IMR-90 (cell line): Measurements from ENCODE around the gene MGAT3. TPM values are rescaled to one million over a fixed set of nuclear protein-coding genes. Genes with fewer than 3 reads are reported as not detected.

Experiments
- ATAC-seq: fragments of 200-7000 bp; cut with Tn5 transposase; 2 replicates; pipeline ENCODE4 v1.9.1; 2020; ENCODE audit warnings: low read depth, mild to moderate bottlenecking, moderate library complexity
- BruUV-seq: library from RNA; stranded (reverse); fragments of 400-500 nt; replicated peaks from 2 replicates; lab custom pipeline; 2021; lab: Mats Ljungman, UMichigan
- CTCF ChIA-PET: fragments of 300-600 bp; formaldehyde crosslinking; extraction: SDS; loops from one replicate; lab custom pipeline; 2021; ENCODE audit warnings: antibody characterized with exemption; lab: Yijun Ruan, JAX
- POLR2A ChIA-PET: fragments of 300-600 bp; sonication (Branson Sonifier 250); formaldehyde crosslinking; loops from one replicate; lab custom pipeline; 2022; ENCODE audit warnings: antibody characterized with exemption; ENCODE audit not compliant: unreplicated experiment; lab: Charles Lee
- DNase-seq: peaks from one replicate; pipeline ENCODE4 v3.0.0; 2013
- H2AFZ ChIP-seq: replicated peaks from 2 replicates; pipeline ENCODE3; 2013; ENCODE audit warnings: low read length, mild to moderate bottlenecking; ENCODE audit not compliant: poor library complexity
- H2AK5ac ChIP-seq: 2 replicates; pipeline ENCODE4 v1.6.1; 2013; ENCODE audit warnings: low read depth, low read length, inconsistent platforms
- H2AK9ac ChIP-seq: replicated peaks from 2 replicates; pipeline ENCODE3; 2013; ENCODE audit warnings: mild to moderate bottlenecking, low read depth, low read length, moderate library complexity; ENCODE audit not compliant: poor library complexity
- H2BK120ac ChIP-seq: 2 replicates; pipeline ENCODE4 v1.6.1; 2013; ENCODE audit warnings: low read depth, low read length, inconsistent platforms
- H2BK15ac ChIP-seq: 3 replicates; pipeline ENCODE4 v1.6.1; 2013; ENCODE audit warnings: low read depth, low read length, inconsistent platforms
- H2BK20ac ChIP-seq: 2 replicates; pipeline ENCODE4 v1.6.1; 2013; ENCODE audit warnings: low read depth, mild to moderate bottlenecking, inconsistent platforms, low read length, moderate library complexity
- H2BK5ac ChIP-seq: 2 replicates; pipeline ENCODE4 v1.6.1; 2013; ENCODE audit warnings: mild to moderate bottlenecking, low read depth, low read length, inconsistent platforms; ENCODE audit not compliant: poor library complexity, severe bottlenecking
- H3K14ac ChIP-seq: replicated peaks from 2 replicates; pipeline ENCODE4 v1.6.1; 2013; ENCODE audit warnings: low read depth, low read length, inconsistent platforms
- H3K18ac ChIP-seq: 2 replicates; pipeline ENCODE4 v1.6.1; 2013; ENCODE audit warnings: low read depth, low read length, control low read depth
- H3K23ac ChIP-seq: 2 replicates; pipeline ENCODE4 v1.6.1; 2013; ENCODE audit warnings: low read depth, low read length, inconsistent platforms
- H3K27ac ChIP-seq: 2 replicates; pipeline ENCODE4 v1.5.1; 2013; ENCODE audit warnings: mild to moderate bottlenecking, control low read depth, low read length; ENCODE audit not compliant: insufficient read depth
- H3K27me3 ChIP-seq: 2 replicates; pipeline ENCODE4 v1.6.1; 2013; ENCODE audit warnings: low read length; ENCODE audit not compliant: control insufficient read depth, insufficient read depth
- H3K36me3 ChIP-seq: 2 replicates; pipeline ENCODE4 v1.6.1; 2013; ENCODE audit warnings: low read length, mixed read lengths; ENCODE audit not compliant: control insufficient read depth, insufficient read depth
- H3K4ac ChIP-seq: 2 replicates; pipeline ENCODE4 v1.6.1; 2013; ENCODE audit warnings: low read depth, low read length, inconsistent platforms
- H3K4me1 ChIP-seq: 2 replicates; pipeline ENCODE4 v1.6.1; 2013; ENCODE audit warnings: low read length, mixed read lengths; ENCODE audit not compliant: control insufficient read depth, insufficient read depth
- H3K4me2 ChIP-seq: 2 replicates; pipeline ENCODE4 v1.6.1; 2013; ENCODE audit warnings: low read depth, mild to moderate bottlenecking, control low read depth, low read length, moderate library complexity
- H3K4me3 ChIP-seq: 2 replicates; pipeline ENCODE4 v1.5.1; 2013; ENCODE audit warnings: low read depth, mild to moderate bottlenecking, control low read depth, low read length, moderate library complexity; ENCODE audit not compliant: insufficient read depth
- H3K56ac ChIP-seq: 2 replicates; pipeline ENCODE4 v1.6.1; 2013; ENCODE audit warnings: low read length, inconsistent platforms; ENCODE audit not compliant: insufficient read depth; ENCODE audit errors: extremely low read depth
- H3K79me1 ChIP-seq, 2 experiments: 2 replicates each; pipeline ENCODE4 v1.6.1; 2013; ENCODE audit warnings: low read length in 2 of 2, inconsistent platforms in 1 of 2, low read depth in 1 of 2
- H3K9ac ChIP-seq: 2 replicates; pipeline ENCODE4 v1.6.1; 2013; ENCODE audit warnings: low read depth, low read length, control low read depth
- H3K9me1 ChIP-seq: 2 replicates; pipeline ENCODE4 v1.6.1; 2013; ENCODE audit warnings: low read length, inconsistent platforms; ENCODE audit not compliant: insufficient read depth
- H3K9me3 ChIP-seq: 2 replicates; pipeline ENCODE4 v1.6.1; 2013; ENCODE audit warnings: low read length; ENCODE audit not compliant: control insufficient read depth, insufficient read depth
- H4K20me1 ChIP-seq: 2 replicates; pipeline ENCODE4 v1.6.1; 2013; ENCODE audit warnings: low read length, inconsistent platforms; ENCODE audit not compliant: insufficient read depth
- H4K5ac ChIP-seq: 2 replicates; pipeline ENCODE4 v1.6.1; 2013; ENCODE audit warnings: mild to moderate bottlenecking, low read depth, low read length, control low read depth
- H4K8ac ChIP-seq, 2 experiments: 2 replicates each; pipeline ENCODE4 v1.6.1; 2013; ENCODE audit warnings: low read depth in 2 of 2, low read length in 2 of 2, control low read depth in 1 of 2, inconsistent platforms in 1 of 2
- H4K91ac ChIP-seq: 2 replicates; pipeline ENCODE4 v1.6.1; 2013; ENCODE audit warnings: low read depth, low read length, inconsistent platforms; ENCODE audit not compliant: insufficient read depth
- BHLHE40 ChIP-seq: fragments of 150-350 bp; IDR thresholded peaks from 2 replicates; pipeline ENCODE4 v1.6.1; 2016; ENCODE audit warnings: mild to moderate bottlenecking, low read depth, low read length
- CEBPB ChIP-seq: IDR thresholded peaks from 2 replicates; pipeline ENCODE4 v1.6.1; 2012; ENCODE audit warnings: low read depth, low read length, improper control_type of control experiment
- CHD1 ChIP-seq: IDR thresholded peaks from 2 replicates; pipeline ENCODE4 v1.6.1; 2012; ENCODE audit warnings: low read depth, low read length, improper control_type of control experiment
- FOS ChIP-seq: fragments of 150-350 bp; IDR thresholded peaks from 2 replicates; pipeline ENCODE4 v1.6.1; 2016; ENCODE audit warnings: low read depth, low read length
- MAFK ChIP-seq: IDR thresholded peaks from 2 replicates; pipeline ENCODE4 v1.6.1; 2012; ENCODE audit warnings: low read depth, low read length, improper control_type of control experiment
- MAZ ChIP-seq: IDR thresholded peaks from 2 replicates; pipeline ENCODE4 v1.6.1; 2012; ENCODE audit warnings: low read depth, mild to moderate bottlenecking, low read length, improper control_type of control experiment, moderate library complexity, borderline replicate concordance
- MXI1 ChIP-seq: IDR thresholded peaks from 2 replicates; pipeline ENCODE4 v1.6.1; 2012; ENCODE audit warnings: low read depth, mild to moderate bottlenecking, low read length, moderate library complexity, borderline replicate concordance
- NFE2L2 ChIP-seq: fragments of 150-350 bp; IDR thresholded peaks from 2 replicates; pipeline ENCODE4 v1.6.1; 2016; ENCODE audit warnings: low read depth, mild to moderate bottlenecking, low read length
- POLR2A ChIP-seq: IDR thresholded peaks from 2 replicates; pipeline ENCODE4 v1.6.1; 2012; ENCODE audit warnings: mild to moderate bottlenecking, low read depth, low read length
- RAD21 ChIP-seq: IDR thresholded peaks from 2 replicates; pipeline ENCODE4 v1.6.1; 2012; ENCODE audit warnings: low read length, improper control_type of control experiment
- RCOR1 ChIP-seq: IDR thresholded peaks from 2 replicates; pipeline ENCODE4 v1.6.1; 2012; ENCODE audit warnings: mild to moderate bottlenecking, low read length, improper control_type of control experiment; ENCODE audit not compliant: insufficient replicate concordance
- RFX5 ChIP-seq: IDR thresholded peaks from 2 replicates; pipeline ENCODE4 v1.8.0; 2012; ENCODE audit warnings: low read depth, mild to moderate bottlenecking, low read length, moderate library complexity
- SMC3 ChIP-seq: fragments of 150-350 bp; IDR thresholded peaks from 2 replicates; pipeline ENCODE4 v1.6.1; 2016; ENCODE audit warnings: low read depth, mild to moderate bottlenecking, antibody characterized with exemption, low read length, moderate library complexity
- WGBS, 2 experiments: methylation state at CpG; one replicate each; pipeline versions ENCODE4 v1.1.5 to v1.1.7; 2013; ENCODE audit warnings: missing lambda C conversion rate in 2 of 2; ENCODE audit not compliant: insufficient read length in 1 of 2; ENCODE audit errors: extremely low coverage in 2 of 2; 5-methylcytosine and 5-hydroxymethylcytosine counted together
- dilution Hi-C: fragments of 300-500 bp; cut with HindIII; formaldehyde crosslinking; loops from one replicate; pipeline ENCODE4 v1.14.3; 2018; ENCODE audit warnings: low sequenced_read_pairs; ENCODE audit not compliant: unreplicated experiment
- in situ Hi-C: fragments of 300-500 bp; cut with MboI; formaldehyde crosslinking; loops from 3 replicates; pipeline ENCODE4 v1.14.3; 2019; ENCODE audit warnings: low sequenced_read_pairs, inconsistent platforms, mixed read lengths
- intact Hi-C: fragments of 100-400 bp; cut with micrococcal nuclease; formaldehyde crosslinking; loops from 2 replicates; pipeline ENCODE4 v1.10.0; 2022
- polyA plus RNA-seq, 3 experiments: library from polyadenylated mRNA; depleted of rRNA; stranded (reverse); fragments of >200 nt; gene quantifications; 2 replicates each; pipeline ENCODE4 v1.2.3, GENCODE V29; 2012; ENCODE audit warnings: low replicate concordance in 1 of 3
- total RNA-seq: library from RNA; depleted of rRNA; stranded (reverse); fragments of >200 nt; gene quantifications from 2 replicates; pipeline ENCODE4 v1.2.3, GENCODE V29; 2012
- TF ChIP-seq, protein P1 (sequence below): fragments of 150-350 bp; IDR thresholded peaks from 2 replicates; pipeline ENCODE4 v1.6.1; 2017; ENCODE audit warnings: mild to moderate bottlenecking, antibody characterized with exemption, low read length, low read depth
- TF ChIP-seq, protein P2 (sequence below): conservative IDR thresholded peaks from 2 replicates; pipeline ENCODE4 v1.5.1; 2012; ENCODE audit warnings: mild to moderate bottlenecking, low read depth, low read length, improper control_type of control experiment
- TF ChIP-seq, protein P3 (sequence below): fragments of 150-350 bp; IDR thresholded peaks from 2 replicates; pipeline ENCODE4 v1.6.1; 2016; ENCODE audit warnings: low read depth, mild to moderate bottlenecking, low read length, moderate library complexity, borderline replicate concordance

Gene MGAT3
- total and polyA plus RNA-seq, 2 of the 4 experiments (the other 2 are of a cell fraction) = 0.36 to 1.1 TPM

DNA sequence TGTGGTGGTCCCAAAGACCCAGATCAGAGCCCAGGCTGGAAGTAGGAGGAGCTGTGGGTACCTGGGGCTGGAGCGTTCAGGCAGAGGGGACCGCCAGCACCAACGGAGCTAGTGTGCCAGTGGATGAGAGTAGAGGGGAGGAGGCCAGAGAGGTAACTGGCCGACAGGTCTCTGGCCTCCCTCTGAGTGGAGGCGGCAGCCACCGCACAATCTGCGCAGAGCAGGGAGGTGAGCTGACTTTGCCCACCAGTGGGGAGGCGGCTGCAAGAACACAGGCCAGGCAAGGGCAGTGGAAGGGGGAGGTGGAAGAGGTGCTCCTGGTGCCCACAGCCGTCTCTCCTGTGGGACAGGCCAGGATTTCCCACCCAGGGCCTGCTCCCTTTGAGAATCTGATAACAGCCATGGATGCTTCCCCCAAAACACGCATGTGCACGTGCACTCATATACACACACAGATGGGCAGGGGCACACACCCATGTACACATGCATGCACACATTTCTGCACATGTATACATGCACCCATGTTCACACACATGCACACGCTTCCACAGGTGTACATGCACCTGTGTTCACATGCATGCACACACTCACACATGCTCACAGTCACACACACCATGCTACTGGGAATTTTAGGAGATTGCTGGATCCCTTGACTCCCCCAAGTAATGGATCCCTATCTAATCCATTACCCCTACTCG lies 6.4 kb upstream of the MGAT3 start:
- no peak overlapping the region for H2BK20ac ChIP-seq
- no peak overlapping the region for H3K27ac ChIP-seq
- no peak for TF ChIP-seq CHD1
- no peak for TF ChIP-seq POLR2A
- no peak for TF ChIP-seq BHLHE40
- TF ChIP-seq, protein P1, sequence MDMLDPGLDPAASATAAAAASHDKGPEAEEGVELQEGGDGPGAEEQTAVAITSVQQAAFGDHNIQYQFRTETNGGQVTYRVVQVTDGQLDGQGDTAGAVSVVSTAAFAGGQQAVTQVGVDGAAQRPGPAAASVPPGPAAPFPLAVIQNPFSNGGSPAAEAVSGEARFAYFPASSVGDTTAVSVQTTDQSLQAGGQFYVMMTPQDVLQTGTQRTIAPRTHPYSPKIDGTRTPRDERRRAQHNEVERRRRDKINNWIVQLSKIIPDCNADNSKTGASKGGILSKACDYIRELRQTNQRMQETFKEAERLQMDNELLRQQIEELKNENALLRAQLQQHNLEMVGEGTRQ = no peak
- no peak for TF ChIP-seq RCOR1
- no peak for TF ChIP-seq FOS
- no peak for TF ChIP-seq CEBPB
- TF ChIP-seq, protein P2, sequence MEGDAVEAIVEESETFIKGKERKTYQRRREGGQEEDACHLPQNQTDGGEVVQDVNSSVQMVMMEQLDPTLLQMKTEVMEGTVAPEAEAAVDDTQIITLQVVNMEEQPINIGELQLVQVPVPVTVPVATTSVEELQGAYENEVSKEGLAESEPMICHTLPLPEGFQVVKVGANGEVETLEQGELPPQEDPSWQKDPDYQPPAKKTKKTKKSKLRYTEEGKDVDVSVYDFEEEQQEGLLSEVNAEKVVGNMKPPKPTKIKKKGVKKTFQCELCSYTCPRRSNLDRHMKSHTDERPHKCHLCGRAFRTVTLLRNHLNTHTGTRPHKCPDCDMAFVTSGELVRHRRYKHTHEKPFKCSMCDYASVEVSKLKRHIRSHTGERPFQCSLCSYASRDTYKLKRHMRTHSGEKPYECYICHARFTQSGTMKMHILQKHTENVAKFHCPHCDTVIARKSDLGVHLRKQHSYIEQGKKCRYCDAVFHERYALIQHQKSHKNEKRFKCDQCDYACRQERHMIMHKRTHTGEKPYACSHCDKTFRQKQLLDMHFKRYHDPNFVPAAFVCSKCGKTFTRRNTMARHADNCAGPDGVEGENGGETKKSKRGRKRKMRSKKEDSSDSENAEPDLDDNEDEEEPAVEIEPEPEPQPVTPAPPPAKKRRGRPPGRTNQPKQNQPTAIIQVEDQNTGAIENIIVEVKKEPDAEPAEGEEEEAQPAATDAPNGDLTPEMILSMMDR = no peak
- no peak for TF ChIP-seq MXI1
- no peak for TF ChIP-seq SMC3
- no peak for TF ChIP-seq RFX5
- no peak for TF ChIP-seq MAZ
- TF ChIP-seq RAD21 = no peak
- TF ChIP-seq, protein P3, sequence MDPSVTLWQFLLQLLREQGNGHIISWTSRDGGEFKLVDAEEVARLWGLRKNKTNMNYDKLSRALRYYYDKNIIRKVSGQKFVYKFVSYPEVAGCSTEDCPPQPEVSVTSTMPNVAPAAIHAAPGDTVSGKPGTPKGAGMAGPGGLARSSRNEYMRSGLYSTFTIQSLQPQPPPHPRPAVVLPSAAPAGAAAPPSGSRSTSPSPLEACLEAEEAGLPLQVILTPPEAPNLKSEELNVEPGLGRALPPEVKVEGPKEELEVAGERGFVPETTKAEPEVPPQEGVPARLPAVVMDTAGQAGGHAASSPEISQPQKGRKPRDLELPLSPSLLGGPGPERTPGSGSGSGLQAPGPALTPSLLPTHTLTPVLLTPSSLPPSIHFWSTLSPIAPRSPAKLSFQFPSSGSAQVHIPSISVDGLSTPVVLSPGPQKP = no peak
- no peak for TF ChIP-seq NFE2L2
- TF ChIP-seq MAFK = no peak
- POLR2A ChIA-PET = no interaction called here
- H3K9me1 ChIP-seq = no peaks in the 10 kb centered on the region; the same call in 1 of the 2 replicates
- no peak overlapping the region for H2BK120ac ChIP-seq
- intact Hi-C loops (no loop called here), in situ Hi-C loops (no loop called here), dilution Hi-C loops (no loop called here)
- H4K8ac ChIP-seq = no peak overlapping the region
- no peak overlapping the region for H2AK5ac ChIP-seq
- no peak overlapping the region for H2BK15ac ChIP-seq
- H2AFZ ChIP-seq = no peak overlapping the region
- ATAC-seq (no peak), DNase-seq (no peak)
- no peak overlapping the region for H3K4ac ChIP-seq
- H3K18ac ChIP-seq = no peak overlapping the region
- H3K56ac ChIP-seq = no peak overlapping the region
- CTCF ChIA-PET = no interaction called here
- no peak overlapping the region for H3K4me3 ChIP-seq
- no peak overlapping the region for H3K9ac ChIP-seq
- BruUV-seq = no TSS peak
- no peak overlapping the region for H3K14ac ChIP-seq
- WGBS, 2 experiments = 95% methylated on average over 4 of the region's 13 CpGs; no CpG with 5 or more reads in 1 of the 2 experiments
- no peak overlapping the region for H2AK9ac ChIP-seq
- no peaks in the 10 kb centered on the region for H3K79me1 ChIP-seq
- H2BK5ac ChIP-seq = no peak overlapping the region
- peaks cover 19% of the 10 kb centered on the region for H3K27me3 ChIP-seq
- H3K9me3 ChIP-seq = no peaks in the 10 kb centered on the region
- no peaks in the 10 kb centered on the region for H4K20me1 ChIP-seq
- H4K91ac ChIP-seq = no peak overlapping the region
- peaks cover 6% of the 10 kb centered on the region; the same call in 1 of the 2 replicates for H3K4me1 ChIP-seq
- H3K36me3 ChIP-seq = no peaks in the 10 kb centered on the region
- no peak overlapping the region for H3K4me2 ChIP-seq
- H4K5ac ChIP-seq = no peak overlapping the region
- H3K23ac ChIP-seq = no peak overlapping the region
